OCI-LY1 (cell line): ENCODE data around the gene RIPPLY1.

Source experiments
- H2AFZ ChIP-seq: fragments of 200-600 bp; sonication (generic), shearing (Covaris generic); 2 replicates; pipeline ENCODE4 v1.6.0; 2014; ENCODE audit warnings: antibody characterized with exemption, mild to moderate bottlenecking, low read length
- H3F3A ChIP-seq: fragments of 200-600 bp; sonication (generic), shearing (Covaris generic); 2 replicates; pipeline ENCODE4 v1.6.0; 2014; ENCODE audit warnings: mild to moderate bottlenecking, antibody characterized with exemption, low read length, moderate library complexity; ENCODE audit not compliant: insufficient read depth
- H3K27ac ChIP-seq: fragments of 200-600 bp; sonication (generic); 2 replicates; pipeline ENCODE4 v1.5.1; 2014; ENCODE audit warnings: low read length, mixed run types, mild to moderate bottlenecking, low read depth; ENCODE audit not compliant: poor library complexity, severe bottlenecking
- H3K27me3 ChIP-seq: fragments of 200-600 bp; sonication (generic); 2 replicates; pipeline ENCODE4 v1.6.0; 2014; ENCODE audit warnings: antibody characterized with exemption, mild to moderate bottlenecking, low read length, moderate library complexity; ENCODE audit not compliant: insufficient read depth
- H3K36me3 ChIP-seq: fragments of 200-600 bp; sonication (generic); 2 replicates; pipeline ENCODE4 v1.6.1; 2014; ENCODE audit warnings: mild to moderate bottlenecking, antibody characterized with exemption, low read length, moderate library complexity, mixed read lengths; ENCODE audit not compliant: insufficient read depth
- H3K4me1 ChIP-seq: fragments of 200-600 bp; sonication (generic); 2 replicates; pipeline ENCODE4 v1.5.1; 2014; ENCODE audit warnings: mild to moderate bottlenecking, low read length, moderate library complexity; ENCODE audit not compliant: insufficient read depth, severe bottlenecking
- H3K4me2 ChIP-seq: fragments of 200-600 bp; sonication (generic), shearing (Covaris generic); 2 replicates; pipeline ENCODE4 v1.6.1; 2014; ENCODE audit warnings: low read length
- H3K4me3 ChIP-seq: fragments of 200-600 bp; sonication (generic); 2 replicates; pipeline ENCODE4 v1.5.1; 2014; ENCODE audit warnings: low read length, low read depth, mild to moderate bottlenecking, mixed read lengths; ENCODE audit not compliant: poor library complexity, severe bottlenecking
- H3K79me2 ChIP-seq: fragments of 200-600 bp; shearing (Covaris generic); 2 replicates; pipeline ENCODE4 v1.6.1; 2016; ENCODE audit warnings: mixed run types, low read length, mixed read lengths; ENCODE audit not compliant: insufficient read depth
- H3K9ac ChIP-seq: fragments of 200-600 bp; sonication (generic), shearing (Covaris generic); 2 replicates; pipeline ENCODE4 v1.6.1; 2014; ENCODE audit warnings: mild to moderate bottlenecking, low read length, mixed read lengths
- H3K9me2 ChIP-seq: fragments of 200-600 bp; sonication (generic), shearing (Covaris generic); 2 replicates; pipeline ENCODE4 v1.6.1; 2014; ENCODE audit warnings: low read depth, mild to moderate bottlenecking, low read length, mixed read lengths
- H3K9me3 ChIP-seq: fragments of 200-600 bp; shearing (Covaris generic); 2 replicates; pipeline ENCODE4 v1.6.1; 2014; ENCODE audit warnings: low read length, mixed read lengths
- H4K20me1 ChIP-seq: fragments of 200-600 bp; sonication (generic), shearing (Covaris generic); 2 replicates; pipeline ENCODE4 v1.6.0; 2016; ENCODE audit warnings: mild to moderate bottlenecking, low read length; ENCODE audit not compliant: insufficient read depth
- CTCF ChIP-seq: fragments of 200-600 bp; sonication (generic), shearing (Covaris generic); IDR thresholded peaks from 2 replicates; pipeline ENCODE4 v1.5.1; 2017; ENCODE audit warnings: mild to moderate bottlenecking, antibody characterized with exemption, low read length, moderate library complexity, mixed read lengths
- EZH2 ChIP-seq: fragments of 200-600 bp; sonication (generic), shearing (Covaris generic); IDR thresholded peaks from 2 replicates; pipeline ENCODE4 v1.8.0; 2017; ENCODE audit warnings: borderline replicate concordance, mixed run types, mild to moderate bottlenecking, antibody characterized with exemption, low read length, moderate library complexity, mixed read lengths

Gene RIPPLY1

GRCh38 chrX:106894978-106895452 lies 8.1 kb downstream of the RIPPLY1 start:
- Histone ChIP-seq H3K4me1 (no peaks in the 10 kb centered on the region), H3K27me3 (no peaks in the 10 kb centered on the region), H3K27ac (no peak overlapping the region), H3K9me2 (no peaks in the 10 kb centered on the region), H3K79me2 (no peaks in the 10 kb centered on the region), H3K4me3 (no peak overlapping the region), H4K20me1 (no peaks in the 10 kb centered on the region), H3F3A (no peaks in the 10 kb centered on the region), H3K9ac (no peak overlapping the region), H3K36me3 (no peaks in the 10 kb centered on the region), H3K4me2 (no peak overlapping the region), H2AFZ (no peak overlapping the region), H3K9me3 (no peaks in the 10 kb centered on the region)
- TF ChIP-seq EZH2 (no peak), CTCF (no peak)

GRCh38 chrX:106894392-106894909 lies 8.7 kb downstream of the RIPPLY1 start:
- TF ChIP-seq EZH2: no peak
- TF ChIP-seq CTCF: peak; percentile 58
- Histone ChIP-seq H3K27ac (no peak overlapping the region), H3K9me3 (no peaks in the 10 kb centered on the region)

GRCh38 chrX:106891762-106892460 lies 11.2 kb downstream of the RIPPLY1 start:
- TF ChIP-seq CTCF (no peak), EZH2 (no peak)
- Histone ChIP-seq H3K79me2 (no peaks in the 10 kb centered on the region), H3K4me2 (no peak overlapping the region), H3K27ac (no peak overlapping the region), H3K36me3 (no peaks in the 10 kb centered on the region), H3F3A (no peaks in the 10 kb centered on the region), H3K9me3 (no peaks in the 10 kb centered on the region), H3K9ac (no peak overlapping the region), H2AFZ (no peak overlapping the region), H3K4me1 (no peaks in the 10 kb centered on the region), H3K4me3 (no peak overlapping the region), H3K9me2 (no peaks in the 10 kb centered on the region), H4K20me1 (no peaks in the 10 kb centered on the region), H3K27me3 (no peaks in the 10 kb centered on the region)

More at GRCh38 chrX:106894392-106894909, 8.7 kb downstream of the RIPPLY1 start:
- H3K36me3 ChIP-seq: no peaks in the 10 kb centered on the region
- H3K9me2 ChIP-seq: no peaks in the 10 kb centered on the region
- no peak overlapping the region for H3K9ac ChIP-seq
- no peaks in the 10 kb centered on the region for H4K20me1 ChIP-seq
- no peaks in the 10 kb centered on the region for H3K4me1 ChIP-seq
- H3K4me3 ChIP-seq: no peak overlapping the region
- H2AFZ ChIP-seq: no peak overlapping the region
- H3F3A ChIP-seq: no peaks in the 10 kb centered on the region
- H3K79me2 ChIP-seq: no peaks in the 10 kb centered on the region
- H3K27me3 ChIP-seq: no peaks in the 10 kb centered on the region
- no peak overlapping the region for H3K4me2 ChIP-seq
